Measurements from ENCODE around the gene CYP19A1. TPM values are rescaled to one million over a fixed set of nuclear protein-coding genes. Genes with fewer than 3 reads are reported as not detected.

Gene CYP19A1
- total and polyA plus RNA-seq, 2 donors (not counting 1 experiment from before 2014, with no cell fraction given): not detected

GRCh38 chr15:51313644-51314280, 24.6 kb downstream of the CYP19A1 start:
- DNase-seq (no peak), ATAC-seq (ENCODE audit: low read depth) (no peak)
- H3K4me3 Mint-ChIP-seq: no peak overlapping the region
- H3K27me3 ChIP-seq (replicated peaks in 1 of 4; ENCODE audit: control extremely low read depth in 1 of 4, control insufficient read depth in 3 of 4, insufficient read depth in 4 of 4, low read length in 3 of 4): no peaks in the 10 kb centered on the region
- H3K9ac ChIP-seq (ENCODE audit: low read length): no peak overlapping the region
- no peaks in the 10 kb centered on the region for H3K9me3 Mint-ChIP-seq (ENCODE audit: insufficient read depth)
- no peaks in the 10 kb centered on the region for H3K9me3 ChIP-seq (ENCODE audit: control extremely low read depth in 1 of 3, control insufficient read depth in 2 of 3, insufficient read depth in 1 of 3, low read length in 2 of 3)
- H3K4me3 ChIP-seq (ENCODE audit: control extremely low read depth in 1 of 5, extremely low read depth in 1 of 5, insufficient read depth in 1 of 5, low read depth in 2 of 5, low read length in 4 of 5): no peak overlapping the region
- no peak overlapping the region for H2AFZ ChIP-seq (ENCODE audit: insufficient read depth, low read depth, low read length, poor library complexity, severe bottlenecking)
- H3K4me2 ChIP-seq (replicated peaks; ENCODE audit: low read depth, low read length, poor library complexity, severe bottlenecking): no peak overlapping the region
- no peaks in the 10 kb centered on the region for H3K79me2 ChIP-seq (ENCODE audit: control insufficient read depth, insufficient read depth, low read length)
- H3K27ac ChIP-seq (ENCODE audit: low read length in 2 of 2): no peak overlapping the region
- ChIA-PET CTCF (no interaction called here), POLR2A (no interaction called here)
- H3K4me1 Mint-ChIP-seq: no peaks in the 10 kb centered on the region
- H4K20me1 ChIP-seq (ENCODE audit: control insufficient read depth, insufficient read depth, low read length, poor library complexity, severe bottlenecking): no peaks in the 10 kb centered on the region
- H3K27ac Mint-ChIP-seq: no peak overlapping the region
- no peaks in the 10 kb centered on the region for H3K36me3 ChIP-seq (replicated peaks in 1 of 2; ENCODE audit: control extremely low read depth in 1 of 2, control insufficient read depth in 1 of 2, extremely low read depth in 1 of 2, insufficient read depth in 2 of 2, low read length in 1 of 2)
- intact Hi-C loops (cut with micrococcal nuclease): no loop called here
- no peak for TF ChIP-seq EZH2 (IDR thresholded peaks at IDR 0.05; ENCODE audit: borderline replicate concordance, insufficient read depth, low read depth, low read length, poor library complexity, severe bottlenecking)
- TF ChIP-seq CTCF (IDR thresholded peaks at IDR 0.05): no peak
- WGBS (ENCODE audit: insufficient coverage): 86% methylated on average over 4 of the region's 10 CpGs
- no peaks in the 10 kb centered on the region for H3K4me1 ChIP-seq (ENCODE audit: control insufficient read depth in 2 of 2, insufficient read depth in 2 of 2, low read length in 2 of 2)
- H3K27me3 Mint-ChIP-seq: peaks cover 10% of the 10 kb centered on the region

- H3K9me3 Mint-ChIP-seq (ENCODE audit: insufficient read depth): no peaks in the 10 kb centered on the region
- Histone ChIP-seq H3K4me3 (ENCODE audit: control extremely low read depth in 1 of 5, extremely low read depth in 1 of 5, insufficient read depth in 1 of 5, low read depth in 2 of 5, low read length in 4 of 5) (no peak overlapping the region), H4K20me1 (ENCODE audit: control insufficient read depth, insufficient read depth, low read length, poor library complexity, severe bottlenecking) (no peaks in the 10 kb centered on the region), H2AFZ (ENCODE audit: insufficient read depth, low read depth, low read length, poor library complexity, severe bottlenecking) (no peak overlapping the region), H3K36me3 (replicated peaks in 1 of 2; ENCODE audit: control extremely low read depth in 1 of 2, control insufficient read depth in 1 of 2, extremely low read depth in 1 of 2, insufficient read depth in 2 of 2, low read length in 1 of 2) (no peaks in the 10 kb centered on the region), H3K27ac (ENCODE audit: low read length in 2 of 2) (no peak overlapping the region), H3K9ac (ENCODE audit: low read length) (no peak overlapping the region), H3K9me3 (ENCODE audit: control extremely low read depth in 1 of 3, control insufficient read depth in 2 of 3, insufficient read depth in 1 of 3, low read length in 2 of 3) (no peaks in the 10 kb centered on the region), H3K79me2 (ENCODE audit: control insufficient read depth, insufficient read depth, low read length) (no peaks in the 10 kb centered on the region), H3K4me2 (replicated peaks; ENCODE audit: low read depth, low read length, poor library complexity, severe bottlenecking) (no peak overlapping the region), H3K4me1 (ENCODE audit: control insufficient read depth in 2 of 2, insufficient read depth in 2 of 2, low read length in 2 of 2) (no peaks in the 10 kb centered on the region), H3K27me3 (replicated peaks in 1 of 4; ENCODE audit: control extremely low read depth in 1 of 4, control insufficient read depth in 3 of 4, insufficient read depth in 4 of 4, low read length in 3 of 4) (no peaks in the 10 kb centered on the region)
- no peaks in the 10 kb centered on the region for H3K4me1 Mint-ChIP-seq
- no peak for DNase-seq
- intact Hi-C loops (cut with micrococcal nuclease): no loop called here
- no peak overlapping the region for H3K27ac Mint-ChIP-seq
- no peak for ATAC-seq (ENCODE audit: low read depth)
- no peak for TF ChIP-seq EZH2 (IDR thresholded peaks at IDR 0.05; ENCODE audit: borderline replicate concordance, insufficient read depth, low read depth, low read length, poor library complexity, severe bottlenecking)
- TF ChIP-seq CTCF (IDR thresholded peaks at IDR 0.05): no peak
- CTCF ChIA-PET: no interaction called here
- no peak overlapping the region for H3K4me3 Mint-ChIP-seq
- peaks cover 10% of the 10 kb centered on the region for H3K27me3 Mint-ChIP-seq
- POLR2A ChIA-PET: no interaction called here
Observed at GRCh38 chr15:51313074-51313393, 25.4 kb downstream of the CYP19A1 start.
